Adrenal gland (tissue), 5 donors: ENCODE results near the gene EFL1.

ENCODE experiments used
- POLR2A ChIP-seq, 2 donors: fragments of 450-650 bp; IDR thresholded peaks; one replicate each; pipeline ENCODE4 v1.6.1; 2017; ENCODE audit warnings: antibody characterized with exemption in 2 of 2, mild to moderate bottlenecking in 2 of 2, moderate library complexity in 1 of 2
- TF ChIP-seq, protein P1 (sequence below), 6 experiments: fragments of 450-650 bp in 4 of 6; fragments of 200-600 bp in 2 of 6; sonication (generic) in 1 of 6; IDR thresholded peaks; 1 replicate in 5 of 6; 2 replicates in 1 of 6; pipeline versions ENCODE4 v1.5.1 to v1.8.0; 2016 to 2021; ENCODE audit warnings: antibody characterized with exemption in 6 of 6, mild to moderate bottlenecking in 2 of 6, moderate library complexity in 1 of 6
- donor health status: DM: no; HTN: no; CAD: no.

DNA sequence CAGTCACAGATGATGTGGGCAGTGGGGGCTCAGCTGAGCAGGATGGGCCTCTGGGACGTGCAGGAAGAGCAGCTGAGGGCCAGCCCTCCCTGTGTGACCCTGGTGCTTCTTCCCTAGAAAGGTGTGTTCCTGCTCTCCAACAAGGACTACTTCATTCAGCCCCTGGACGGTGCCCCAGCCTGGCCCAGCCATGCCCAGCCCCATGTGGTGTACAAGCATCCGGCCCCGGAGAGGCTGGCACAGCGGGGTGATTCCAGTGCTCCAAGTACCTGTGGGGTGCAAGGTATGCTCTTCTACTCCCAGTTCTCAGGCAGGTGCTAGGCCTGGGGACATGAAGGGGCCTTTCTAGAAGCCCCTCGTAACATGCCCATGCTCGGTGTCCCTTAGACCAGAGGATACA, 38.3 kb upstream of the EFL1 start:
- TF ChIP-seq, protein P1, sequence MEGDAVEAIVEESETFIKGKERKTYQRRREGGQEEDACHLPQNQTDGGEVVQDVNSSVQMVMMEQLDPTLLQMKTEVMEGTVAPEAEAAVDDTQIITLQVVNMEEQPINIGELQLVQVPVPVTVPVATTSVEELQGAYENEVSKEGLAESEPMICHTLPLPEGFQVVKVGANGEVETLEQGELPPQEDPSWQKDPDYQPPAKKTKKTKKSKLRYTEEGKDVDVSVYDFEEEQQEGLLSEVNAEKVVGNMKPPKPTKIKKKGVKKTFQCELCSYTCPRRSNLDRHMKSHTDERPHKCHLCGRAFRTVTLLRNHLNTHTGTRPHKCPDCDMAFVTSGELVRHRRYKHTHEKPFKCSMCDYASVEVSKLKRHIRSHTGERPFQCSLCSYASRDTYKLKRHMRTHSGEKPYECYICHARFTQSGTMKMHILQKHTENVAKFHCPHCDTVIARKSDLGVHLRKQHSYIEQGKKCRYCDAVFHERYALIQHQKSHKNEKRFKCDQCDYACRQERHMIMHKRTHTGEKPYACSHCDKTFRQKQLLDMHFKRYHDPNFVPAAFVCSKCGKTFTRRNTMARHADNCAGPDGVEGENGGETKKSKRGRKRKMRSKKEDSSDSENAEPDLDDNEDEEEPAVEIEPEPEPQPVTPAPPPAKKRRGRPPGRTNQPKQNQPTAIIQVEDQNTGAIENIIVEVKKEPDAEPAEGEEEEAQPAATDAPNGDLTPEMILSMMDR (IDR thresholded peaks at IDR 0.05): no peak
- TF ChIP-seq POLR2A (IDR thresholded peaks at IDR 0.05): no peak
